ENCODE measurements around the gene G6PC1. TPM values are rescaled to one million over a fixed set of nuclear protein-coding genes. Genes with fewer than 3 reads are reported as not detected.

G6PC1 gene
- total and polyA plus RNA-seq, 2 donors (not counting 1 experiment from before 2014, with no cell fraction given), result not detected

GRCh38 chr17:42886283-42887176, 14.1 kb upstream of the G6PC1 start:
- Histone ChIP-seq H3K36me3 (replicated peaks in 1 of 2; ENCODE audit: control extremely low read depth in 1 of 2, control insufficient read depth in 1 of 2, extremely low read depth in 1 of 2, insufficient read depth in 2 of 2, low read length in 1 of 2) (no peaks in the 10 kb centered on the region), H3K9ac (ENCODE audit: low read length) (no peak overlapping the region), H3K27ac (ENCODE audit: low read length in 2 of 2) (no peak overlapping the region), H3K9me3 (ENCODE audit: control extremely low read depth in 1 of 3, control insufficient read depth in 2 of 3, insufficient read depth in 1 of 3, low read length in 2 of 3) (no peaks in the 10 kb centered on the region), H4K20me1 (ENCODE audit: control insufficient read depth, insufficient read depth, low read length, poor library complexity, severe bottlenecking) (no peaks in the 10 kb centered on the region), H3K4me3 (ENCODE audit: control extremely low read depth in 1 of 5, extremely low read depth in 1 of 5, insufficient read depth in 1 of 5, low read depth in 2 of 5, low read length in 4 of 5) (no peak overlapping the region), H2AFZ (ENCODE audit: insufficient read depth, low read depth, low read length, poor library complexity, severe bottlenecking) (peak overlapping the region; percentile 34), H3K4me1 (ENCODE audit: control insufficient read depth in 2 of 2, insufficient read depth in 2 of 2, low read length in 2 of 2) (peaks cover 0 to 6% of the 10 kb centered on the region in 2 donors), H3K79me2 (ENCODE audit: control insufficient read depth, insufficient read depth, low read length) (no peaks in the 10 kb centered on the region), H3K27me3 (replicated peaks in 1 of 4; ENCODE audit: control extremely low read depth in 1 of 4, control insufficient read depth in 3 of 4, insufficient read depth in 4 of 4, low read length in 3 of 4) (no peaks in the 10 kb centered on the region), H3K4me2 (replicated peaks; ENCODE audit: low read depth, low read length, poor library complexity, severe bottlenecking) (peak overlapping the region; percentile 7)
- H3K4me1 Mint-ChIP-seq, result peaks cover 3% of the 10 kb centered on the region
- TF ChIP-seq EZH2 (IDR thresholded peaks at IDR 0.05; ENCODE audit: borderline replicate concordance, insufficient read depth, low read depth, low read length, poor library complexity, severe bottlenecking) (no peak), CTCF (IDR thresholded peaks at IDR 0.05) (no peak)
- peaks cover 10% of the 10 kb centered on the region for H3K27me3 Mint-ChIP-seq
- intact Hi-C loops (cut with micrococcal nuclease), result no loop called here
- CTCF ChIA-PET, result no interaction called here
- ATAC-seq (ENCODE audit: low read depth), result no peak
- WGBS (ENCODE audit: insufficient coverage), result 60% methylated on average over 13 of the region's 15 CpGs
- H3K4me3 Mint-ChIP-seq, result no peak overlapping the region
- no peaks in the 10 kb centered on the region for H3K9me3 Mint-ChIP-seq (ENCODE audit: insufficient read depth)
- POLR2A ChIA-PET, result no interaction called here
- DNase-seq, result no peak
- H3K27ac Mint-ChIP-seq, result no peak overlapping the region

GRCh38 chr17:42889809-42890208, 10.8 kb upstream of the G6PC1 start:
- no peaks in the 10 kb centered on the region for H3K9me3 ChIP-seq (ENCODE audit: control extremely low read depth in 1 of 3, control insufficient read depth in 2 of 3, insufficient read depth in 1 of 3, low read length in 2 of 3)
- H3K4me3 ChIP-seq (ENCODE audit: control extremely low read depth in 1 of 5, extremely low read depth in 1 of 5, insufficient read depth in 1 of 5, low read depth in 2 of 5, low read length in 4 of 5), result no peak overlapping the region
- WGBS (ENCODE audit: insufficient coverage), result 99% methylated on average over 7 of the region's 7 CpGs
- peaks cover 15% of the 10 kb centered on the region for H3K27me3 Mint-ChIP-seq
- H3K9ac ChIP-seq (ENCODE audit: low read length), result no peak overlapping the region
- ChIA-PET POLR2A (no interaction called here), CTCF (no interaction called here)
- intact Hi-C loops (cut with micrococcal nuclease), result no loop called here
- no peak for TF ChIP-seq EZH2 (IDR thresholded peaks at IDR 0.05; ENCODE audit: borderline replicate concordance, insufficient read depth, low read depth, low read length, poor library complexity, severe bottlenecking)
- H3K36me3 ChIP-seq (replicated peaks in 1 of 2; ENCODE audit: control extremely low read depth in 1 of 2, control insufficient read depth in 1 of 2, extremely low read depth in 1 of 2, insufficient read depth in 2 of 2, low read length in 1 of 2), result no peaks in the 10 kb centered on the region
- no peaks in the 10 kb centered on the region for H3K27me3 ChIP-seq (replicated peaks in 1 of 4; ENCODE audit: control extremely low read depth in 1 of 4, control insufficient read depth in 3 of 4, insufficient read depth in 4 of 4, low read length in 3 of 4)
- H3K79me2 ChIP-seq (ENCODE audit: control insufficient read depth, insufficient read depth, low read length), result no peaks in the 10 kb centered on the region
- H3K9me3 Mint-ChIP-seq (ENCODE audit: insufficient read depth), result no peaks in the 10 kb centered on the region
- peaks cover 3% of the 10 kb centered on the region for H3K4me1 Mint-ChIP-seq
- ATAC-seq (ENCODE audit: low read depth) (no peak), DNase-seq (no peak)
- peaks cover 0 to 6% of the 10 kb centered on the region in 2 donors for H3K4me1 ChIP-seq (ENCODE audit: control insufficient read depth in 2 of 2, insufficient read depth in 2 of 2, low read length in 2 of 2)
- no peak overlapping the region for H2AFZ ChIP-seq (ENCODE audit: insufficient read depth, low read depth, low read length, poor library complexity, severe bottlenecking)
- H3K4me3 Mint-ChIP-seq, result no peak overlapping the region
- H3K27ac Mint-ChIP-seq, result no peak overlapping the region
- H4K20me1 ChIP-seq (ENCODE audit: control insufficient read depth, insufficient read depth, low read length, poor library complexity, severe bottlenecking), result no peaks in the 10 kb centered on the region
- H3K27ac ChIP-seq (ENCODE audit: low read length in 2 of 2), result no peak overlapping the region
- no peak overlapping the region for H3K4me2 ChIP-seq (replicated peaks; ENCODE audit: low read depth, low read length, poor library complexity, severe bottlenecking)
